Sigmoid colon (tissue), 7 donors: ENCODE data around the gene DSCAM. TPM values are rescaled to one million over a fixed set of nuclear protein-coding genes. Genes with fewer than 3 reads are reported as not detected.
"Not testable (repeated sequence)": the region's sequence is repeated elsewhere in the genome, so short reads cannot be mapped to it uniquely, and the experiment has no call there.

Experiments used
- DNase-seq: peaks from one replicate; pipeline ENCODE4 v3.0.0-alpha.2; 2019
- H3K27ac ChIP-seq, 4 donors: fragments of 200-600 bp; sonication (generic); one replicate each; pipeline ENCODE4 v1.5.1; 2016 to 2019; ENCODE audit warnings: mild to moderate bottlenecking in 1 of 4
- H3K27me3 ChIP-seq, 3 donors: fragments of 200-600 bp; sonication (generic); one replicate each; pipeline ENCODE4 v1.5.1; 2019; ENCODE audit warnings: mild to moderate bottlenecking in 1 of 3
- H3K36me3 ChIP-seq, 4 donors: fragments of 200-600 bp; sonication (generic); one replicate each; pipeline ENCODE4 v1.5.1; 2016 to 2019
- H3K4me1 ChIP-seq, 4 donors: fragments of 200-600 bp; sonication (generic); one replicate each; pipeline ENCODE4 v1.5.1; 2017 to 2019
- H3K4me3 ChIP-seq, 4 donors: fragments of 200-600 bp; sonication (generic); one replicate each; pipeline ENCODE4 v1.5.1; 2017 to 2019; ENCODE audit warnings: mild to moderate bottlenecking in 2 of 4, moderate library complexity in 1 of 4
- H3K9me3 ChIP-seq, 4 donors: fragments of 200-600 bp in 3 of 4; sonication (generic) in 3 of 4; one replicate each; pipeline versions ENCODE4 v1.5.1 to v1.6.1; 2013 to 2019
- CTCF ChIP-seq, 4 experiments: fragments of 450-650 bp in 3 of 4; fragments of 200-600 bp in 1 of 4; IDR thresholded peaks; one replicate each; pipeline ENCODE4 v1.5.1; 2016 to 2019; ENCODE audit warnings: antibody characterized with exemption in 4 of 4, mild to moderate bottlenecking in 3 of 4, moderate library complexity in 2 of 4
- EP300 ChIP-seq, 4 donors: sonication (generic); formaldehyde crosslinking; IDR thresholded peaks; one replicate each; pipeline ENCODE4 v1.6.1; 2017; ENCODE audit warnings: antibody characterized with exemption in 4 of 4
- POLR2A ChIP-seq, 2 donors: fragments of 450-650 bp; IDR thresholded peaks; one replicate each; pipeline ENCODE4 v1.6.1; 2016; ENCODE audit warnings: antibody characterized with exemption in 2 of 2, mild to moderate bottlenecking in 2 of 2, moderate library complexity in 2 of 2
- POLR2AphosphoS5 ChIP-seq, 4 donors: sonication (generic); formaldehyde crosslinking; IDR thresholded peaks; one replicate each; pipeline ENCODE4 v1.6.1; 2017; ENCODE audit warnings: antibody characterized with exemption in 4 of 4
- WGBS, 2 donors: extraction: QIAGEN DNeasy Blood & Tissue Kit; methylation state at CpG; one replicate each; pipeline ENCODE4 v1.1.7; 2013; 5-methylcytosine and 5-hydroxymethylcytosine counted together
- intact Hi-C: fragments of 100-400 bp; cut with DNase I; formaldehyde crosslinking; loops from one replicate; pipeline ENCODE4 v1.15.1; 2023
- polyA plus RNA-seq, 3 donors: library from polyadenylated mRNA; stranded (reverse); fragments of 200-250 nt; gene quantifications; one replicate each; pipeline ENCODE4 v1.2.3, GENCODE V29; 2013
- total RNA-seq, 4 donors: library from RNA; depleted of rRNA; stranded (reverse); fragments of >200 nt; gene quantifications; one replicate each; pipeline ENCODE4 v1.1.0, GENCODE V29; 2016
- donor health status: healthy with polysubstance abuse.
- donor health status: Bipolar disorder and iron deficiency.
- donor health status: healthy.

DSCAM gene
- total and polyA plus RNA-seq, 7 donors, result 0.17 to 0.55 (median 0.33) TPM; not detected in 2

- Histone ChIP-seq H3K4me1 (no peaks in the 10 kb centered on the region), H3K9me3 (no peaks in the 10 kb centered on the region), H3K27me3 (no peaks in the 10 kb centered on the region), H3K27ac (no peak overlapping the region), H3K36me3 (no peaks in the 10 kb centered on the region), H3K4me3 (no peak overlapping the region)
- DNase-seq, result no peak
- intact Hi-C loops, result no loop called here
- TF ChIP-seq POLR2A (IDR thresholded peaks at IDR 0.05), result no peak
- no peak for TF ChIP-seq POLR2AphosphoS5 (IDR thresholded peaks at IDR 0.05)
- 84 to 86% methylated on average over 2 of the region's 2 CpGs for WGBS, 2 donors
These were observed 389.2 kb downstream of the DSCAM start for GRCh38 chr21:40457741-40458140.

- H3K4me1 ChIP-seq, result no peaks in the 10 kb centered on the region
- no peaks in the 10 kb centered on the region for H3K36me3 ChIP-seq
- no peak for DNase-seq
- no peaks in the 10 kb centered on the region for H3K27me3 ChIP-seq
- H3K27ac ChIP-seq, result no peak overlapping the region
- H3K9me3 ChIP-seq, result no peaks in the 10 kb centered on the region
- WGBS, 2 donors, result 85 to 89% methylated on average over 3 of the region's 3 CpGs
- TF ChIP-seq POLR2AphosphoS5 (IDR thresholded peaks at IDR 0.05) (no peak), POLR2A (IDR thresholded peaks at IDR 0.05) (no peak), CTCF (IDR thresholded peaks at IDR 0.05) (no peak), EP300 (IDR thresholded peaks at IDR 0.05) (no peak)
- H3K4me3 ChIP-seq, result no peak overlapping the region
- intact Hi-C loops, result no loop called here
These were observed 392.9 kb downstream of the DSCAM start for GRCh38 chr21:40454057-40454456.

GRCh38 chr21:40453183-40453582 lies 393.8 kb downstream of the DSCAM start:
- WGBS, 2 donors, result 28 to 57% methylated on average over 3 of the region's 3 CpGs
- H3K9me3 ChIP-seq, result no peaks in the 10 kb centered on the region
- no peak for DNase-seq

GRCh38 chr21:40452548-40452947 lies 394.4 kb downstream of the DSCAM start:
- WGBS, 2 donors, result 45 to 60% methylated on average over 1 of the region's 1 CpG

More at GRCh38 chr21:40453183-40453582, 393.8 kb downstream of the DSCAM start:
- TF ChIP-seq EP300 (IDR thresholded peaks at IDR 0.05) (no peak), POLR2AphosphoS5 (IDR thresholded peaks at IDR 0.05) (no peak), CTCF (IDR thresholded peaks at IDR 0.05) (no peak), POLR2A (IDR thresholded peaks at IDR 0.05) (no peak)
- intact Hi-C loops, result no loop called here
- Histone ChIP-seq H3K27ac (no peak overlapping the region), H3K4me3 (no peak overlapping the region), H3K36me3 (no peaks in the 10 kb centered on the region), H3K4me1 (no peaks in the 10 kb centered on the region), H3K27me3 (no peaks in the 10 kb centered on the region)

GRCh38 chr21:40447016-40447415 lies 399.9 kb downstream of the DSCAM start:
- intact Hi-C loops, result no loop called here
- no peak overlapping the region for H3K4me3 ChIP-seq
- no peak for DNase-seq
- H3K36me3 ChIP-seq, result no peaks in the 10 kb centered on the region
- WGBS, 2 donors, result 22 to 46% methylated on average over 2 of the region's 2 CpGs
- H3K27me3 ChIP-seq, result no peaks in the 10 kb centered on the region
- no peaks in the 10 kb centered on the region for H3K4me1 ChIP-seq
- H3K27ac ChIP-seq, result no peak overlapping the region
- TF ChIP-seq CTCF (IDR thresholded peaks at IDR 0.05) (no peak), POLR2A (IDR thresholded peaks at IDR 0.05) (no peak), POLR2AphosphoS5 (IDR thresholded peaks at IDR 0.05) (no peak), EP300 (IDR thresholded peaks at IDR 0.05) (no peak)
- peaks cover 0 to 3% (median 0%) of the 10 kb centered on the region in 4 donors for H3K9me3 ChIP-seq

More at GRCh38 chr21:40452548-40452947, 394.4 kb downstream of the DSCAM start:
- H3K9me3 ChIP-seq, result no peaks in the 10 kb centered on the region
- intact Hi-C loops, result no loop called here
- no peak overlapping the region for H3K27ac ChIP-seq
- no peaks in the 10 kb centered on the region for H3K4me1 ChIP-seq
- H3K27me3 ChIP-seq, result no peaks in the 10 kb centered on the region
- TF ChIP-seq POLR2A (IDR thresholded peaks at IDR 0.05), result no peak
- no peak for TF ChIP-seq EP300 (IDR thresholded peaks at IDR 0.05)
- TF ChIP-seq POLR2AphosphoS5 (IDR thresholded peaks at IDR 0.05), result no peak
- no peak overlapping the region for H3K4me3 ChIP-seq
- DNase-seq, result no peak
- no peaks in the 10 kb centered on the region for H3K36me3 ChIP-seq

GRCh38 chr21:40445349-40445921 lies 401.5 kb downstream of the DSCAM start:
- peaks cover 0 to 3% (median 0%) of the 10 kb centered on the region in 4 donors for H3K9me3 ChIP-seq
- no peaks in the 10 kb centered on the region for H3K4me1 ChIP-seq
- H3K27me3 ChIP-seq, result no peaks in the 10 kb centered on the region
- intact Hi-C loops, result no loop called here
- H3K27ac ChIP-seq, result no peak overlapping the region
- 74 to 76% methylated on average over 2 of the region's 2 CpGs for WGBS, 2 donors
- H3K4me3 ChIP-seq, result no peak overlapping the region
- TF ChIP-seq CTCF (IDR thresholded peaks at IDR 0.05) (no peak), EP300 (IDR thresholded peaks at IDR 0.05) (no peak), POLR2AphosphoS5 (IDR thresholded peaks at IDR 0.05) (no peak), POLR2A (IDR thresholded peaks at IDR 0.05) (no peak)
- no peak for DNase-seq
- no peaks in the 10 kb centered on the region for H3K36me3 ChIP-seq

GRCh38 chr21:40439581-40439980 lies 407.4 kb downstream of the DSCAM start:
- peaks cover 0 to 10% (median 2%) of the 10 kb centered on the region in 4 donors for H3K9me3 ChIP-seq
- H3K27me3 ChIP-seq, DNase-seq, H3K36me3 ChIP-seq, H3K4me1 ChIP-seq, intact Hi-C loops, H3K27ac ChIP-seq, H3K4me3 ChIP-seq: not testable (repeated sequence)
- WGBS, 2 donors, result 22 to 60% methylated on average over 2 of the region's 2 CpGs
